ENCODE measurements around the gene SLC2A3. TPM values are rescaled to one million over a fixed set of nuclear protein-coding genes. Genes with fewer than 3 reads are reported as not detected.
"Not testable (repeated sequence)": the region's sequence is repeated elsewhere in the genome, so short reads cannot be mapped to it uniquely, and the experiment has no call there.

SLC2A3 gene
- 12.0 and 17.0 TPM in 2 replicates for total RNA-seq (2014; rRNA removed; shearing (Covaris generic))
- 23.2 and 26.8 TPM in 2 replicates for polyA plus RNA-seq (2015; cell fraction: cytosol; rRNA removed)
- 70.5 and 83.6 TPM in 2 replicates for polyA plus RNA-seq (2015; cell fraction: nucleus; rRNA removed)

- peak; percentile 91 for DNase-seq (ENCODE audit: low read depth)
These were observed at the start of gene SLC2A3 for GRCh38 chr12:7935590-7936581. TSS of gene SLC2A3 (minus strand) at chr12:7936187. CDS start at chr12:7936034, 153 bp downstream.

GRCh38 chr12:7984900-7985299 is 48.9 kb upstream of the SLC2A3 start:
- DNase-seq (ENCODE audit: low read depth), result no peak

GRCh38 chr12:7983460-7983859 is 47.5 kb upstream of the SLC2A3 start:
- DNase-seq (ENCODE audit: low read depth), result not testable (repeated sequence)

- not testable (repeated sequence) for DNase-seq (ENCODE audit: low read depth)
These were observed 47.0 kb upstream of the SLC2A3 start for GRCh38 chr12:7983019-7983418.

GRCh38 chr12:7982332-7982735 is 46.3 kb upstream of the SLC2A3 start:
- DNase-seq (ENCODE audit: low read depth), result not testable (repeated sequence)

- no peak for DNase-seq (ENCODE audit: low read depth)
These were observed 45.5 kb upstream of the SLC2A3 start for GRCh38 chr12:7981446-7981845.

- DNase-seq (ENCODE audit: low read depth), result not testable (repeated sequence)
These were observed 41.6 kb upstream of the SLC2A3 start for GRCh38 chr12:7977351-7978124.

GRCh38 chr12:7973457-7973825 is 37.5 kb upstream of the SLC2A3 start:
- DNase-seq (ENCODE audit: low read depth), result no peak

GRCh38 chr12:7972734-7973456 is 36.9 kb upstream of the SLC2A3 start:
- no peak for DNase-seq (ENCODE audit: low read depth)

- not testable (repeated sequence) for DNase-seq (ENCODE audit: low read depth)
These were observed 36.3 kb upstream of the SLC2A3 start for GRCh38 chr12:7972269-7972668.

GRCh38 chr12:7971765-7972164 is 35.8 kb upstream of the SLC2A3 start:
- not testable (repeated sequence) for DNase-seq (ENCODE audit: low read depth)

- DNase-seq (ENCODE audit: low read depth), result peak; percentile 90
These were observed 34.7 kb upstream of the SLC2A3 start for GRCh38 chr12:7970475-7971252.

GRCh38 chr12:7966563-7966962 is 30.6 kb upstream of the SLC2A3 start:
- no peak for DNase-seq (ENCODE audit: low read depth)

GRCh38 chr12:7964669-7965068 is 28.7 kb upstream of the SLC2A3 start:
- DNase-seq (ENCODE audit: low read depth), result not testable (repeated sequence)

GRCh38 chr12:7961395-7962178 is 25.6 kb upstream of the SLC2A3 start:
- no peak for DNase-seq (ENCODE audit: low read depth)

GRCh38 chr12:7959701-7960121 is 23.7 kb upstream of the SLC2A3 start:
- DNase-seq (ENCODE audit: low read depth), result no peak

GRCh38 chr12:7959278-7959677 is 23.3 kb upstream of the SLC2A3 start:
- no peak for DNase-seq (ENCODE audit: low read depth)

GRCh38 chr12:7954877-7955276 is 18.9 kb upstream of the SLC2A3 start:
- DNase-seq (ENCODE audit: low read depth), result not testable (repeated sequence)

- DNase-seq (ENCODE audit: low read depth), result not testable (repeated sequence)
These were observed 18.4 kb upstream of the SLC2A3 start for GRCh38 chr12:7954418-7954817.

Data from HT1080 (cell line).